GM18907 (cell line): ENCODE measurements around the gene XAB2.

ENCODE experiments used
- ATAC-seq: cut with Tn5 transposase; IDR thresholded peaks from one replicate; pipeline ENCODE4 v1.9.1; 2021; ENCODE audit warnings: mild to moderate bottlenecking, moderate library complexity; ENCODE audit not compliant: unreplicated experiment

Gene XAB2

DNA sequence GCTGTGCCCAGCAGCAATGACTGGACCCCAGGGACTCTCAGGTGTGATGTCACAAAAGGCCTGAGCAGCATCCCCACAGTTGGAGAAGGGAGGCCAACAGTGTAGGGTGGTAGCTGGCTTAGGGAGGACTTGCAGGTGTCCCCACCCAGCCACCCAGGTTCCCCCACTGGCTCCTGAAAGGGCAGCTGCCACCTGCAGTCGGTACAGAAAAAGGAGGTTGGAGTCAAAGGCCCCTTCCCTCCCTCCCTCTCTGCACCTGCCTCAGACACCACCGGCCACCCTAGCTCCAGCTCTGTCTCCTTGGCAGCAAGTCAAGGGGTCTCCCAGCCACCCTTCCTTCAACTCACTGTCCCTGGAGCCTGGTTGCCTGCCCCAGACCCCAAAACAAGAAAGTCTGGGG lies 4.4 kb upstream of the XAB2 start, which contains the start of gene PCP2:
TSS of gene PCP2 (minus strand) at position 22 of the 400 bp plus-strand sequence. CDS start 262 bp downstream, outside the sequence.
- no peak for ATAC-seq

DNA sequence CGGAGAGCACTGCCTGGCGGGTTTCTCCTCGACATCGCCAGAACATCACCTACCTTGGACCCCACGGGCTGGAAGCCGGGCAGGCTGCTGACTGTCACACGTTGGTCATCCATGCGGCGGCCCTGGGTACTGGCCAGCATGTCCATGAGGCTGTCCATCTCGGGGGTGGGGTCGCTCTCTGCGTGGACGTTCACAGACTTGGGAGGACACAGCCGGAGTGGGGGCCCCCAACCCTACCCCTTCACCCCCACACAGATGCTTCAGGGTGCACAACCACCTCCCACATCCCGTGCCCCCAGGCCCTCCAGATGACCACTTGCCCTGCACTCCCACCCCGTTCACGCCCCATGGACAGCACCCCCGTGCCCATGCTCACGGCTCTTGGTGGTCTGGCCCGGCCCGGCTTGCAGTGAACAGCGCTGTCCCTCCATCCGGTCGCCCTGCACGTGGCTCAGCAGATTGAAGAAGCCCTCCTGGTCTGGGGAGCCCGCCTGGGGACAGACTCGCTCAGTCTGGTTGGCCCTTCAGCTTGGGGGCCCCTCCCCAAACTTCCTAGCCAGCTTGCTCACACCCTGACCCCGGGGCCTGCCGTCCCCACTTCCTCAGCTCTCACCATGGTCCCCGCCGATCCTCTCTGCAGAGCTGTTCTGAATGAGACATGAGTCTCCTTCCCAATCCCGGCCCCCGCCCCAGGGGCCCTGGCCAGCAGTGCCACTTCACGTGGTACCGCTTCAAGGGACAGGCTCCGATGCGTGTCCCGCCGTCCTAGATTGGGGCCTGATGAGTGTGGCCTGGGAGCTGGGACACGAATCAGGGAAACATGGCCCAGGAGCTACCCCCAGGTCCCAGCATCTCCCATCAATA lies 3.2 kb upstream of the XAB2 start:
- no peak for ATAC-seq

DNA sequence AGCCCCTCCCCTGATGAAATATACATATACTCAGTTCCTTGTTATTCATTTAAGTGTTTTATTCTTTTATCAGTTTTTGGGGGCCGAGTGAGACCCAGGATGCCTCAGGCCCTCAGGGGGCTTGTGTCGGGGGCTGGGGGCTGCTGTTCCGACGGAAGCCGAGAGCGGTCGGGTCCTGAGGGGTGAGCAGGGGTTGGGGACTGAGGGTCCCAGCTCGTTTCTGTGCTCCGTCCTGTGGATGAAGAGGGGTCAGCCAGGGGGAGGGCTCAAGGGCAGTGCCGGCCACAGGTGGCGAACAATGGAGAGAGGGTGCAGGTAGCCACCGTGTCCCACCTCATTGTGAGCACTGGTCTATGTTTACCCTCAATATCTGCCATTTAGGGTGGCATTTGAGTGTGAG lies 2.2 kb upstream of the XAB2 start:
- ATAC-seq = no peak

DNA sequence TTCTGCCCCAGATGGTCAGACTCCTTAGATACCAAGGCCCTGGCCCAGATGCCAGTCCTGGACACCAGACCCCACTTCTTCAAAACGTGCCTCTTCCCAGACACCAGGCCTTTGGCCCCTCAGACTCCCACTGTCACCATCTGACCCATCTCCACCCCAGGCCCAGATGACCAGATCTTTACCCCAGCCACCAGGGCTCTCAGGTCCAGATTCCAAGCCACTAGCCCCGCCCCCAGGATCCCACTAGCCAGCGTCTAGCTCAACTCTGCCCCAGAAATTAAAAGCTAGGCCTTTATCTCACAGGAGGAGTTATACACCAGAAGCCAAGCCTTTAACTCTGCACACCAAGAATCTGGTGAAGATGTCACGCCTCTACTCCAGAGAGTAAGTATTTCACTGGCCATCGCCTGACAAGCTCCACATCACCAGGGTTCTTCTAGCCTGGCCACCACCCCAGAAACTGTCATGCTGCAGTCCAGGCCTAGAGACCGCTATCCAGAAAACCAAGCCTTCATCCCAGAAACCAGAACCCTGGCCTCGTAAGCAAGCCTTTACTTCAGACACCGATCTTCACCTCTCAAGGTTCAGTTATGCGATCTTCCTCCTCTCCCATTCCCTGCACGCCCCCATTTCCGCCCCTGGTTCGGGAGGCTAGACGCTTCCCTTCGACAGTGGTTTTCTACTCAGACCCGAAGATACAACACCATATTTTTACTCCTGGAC lies 595 bp downstream of the XAB2 start:
- ATAC-seq = no peak

DNA sequence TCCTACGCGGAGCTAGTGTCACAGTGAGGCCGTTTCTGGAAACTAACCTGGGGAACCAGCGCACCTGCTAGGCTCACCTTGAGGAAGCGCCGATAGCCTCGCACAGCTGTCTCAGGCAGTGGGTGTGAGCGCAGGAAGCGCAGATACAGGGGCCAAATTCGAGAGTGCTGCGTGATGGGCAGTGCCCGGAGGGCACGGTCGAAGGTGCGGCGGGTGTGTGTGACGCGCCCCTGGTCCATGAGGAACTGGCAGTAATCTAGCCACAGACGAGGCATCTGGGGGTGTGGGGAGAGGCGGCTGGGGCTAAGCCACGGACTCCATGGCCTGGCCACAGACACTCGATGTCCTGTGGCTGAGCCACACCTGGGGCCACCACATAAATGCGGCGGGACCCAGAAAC lies 2.2 kb downstream of the XAB2 start:
- no peak for ATAC-seq

- ATAC-seq = no peak
Observed at GRCh38 chr19:7625763-7626372, 3.5 kb downstream of the XAB2 start.

GRCh38 chr19:7624810-7625209 lies 4.5 kb downstream of the XAB2 start:
- ATAC-seq = no peak

- ATAC-seq = no peak
Observed at GRCh38 chr19:7623725-7624603, 5.4 kb downstream of the XAB2 start.

- ATAC-seq = no peak
Observed at GRCh38 chr19:7622933-7623685, 6.2 kb downstream of the XAB2 start.

- ATAC-seq = no peak
Observed at GRCh38 chr19:7620442-7621412, 8.6 kb downstream of the XAB2 start.

- ATAC-seq = no peak
Observed at GRCh38 chr19:7619671-7620441, 9.5 kb downstream of the XAB2 start.

GRCh38 chr19:7618771-7619510 lies 10.4 kb downstream of the XAB2 start:
- no peak for ATAC-seq

DNA sequence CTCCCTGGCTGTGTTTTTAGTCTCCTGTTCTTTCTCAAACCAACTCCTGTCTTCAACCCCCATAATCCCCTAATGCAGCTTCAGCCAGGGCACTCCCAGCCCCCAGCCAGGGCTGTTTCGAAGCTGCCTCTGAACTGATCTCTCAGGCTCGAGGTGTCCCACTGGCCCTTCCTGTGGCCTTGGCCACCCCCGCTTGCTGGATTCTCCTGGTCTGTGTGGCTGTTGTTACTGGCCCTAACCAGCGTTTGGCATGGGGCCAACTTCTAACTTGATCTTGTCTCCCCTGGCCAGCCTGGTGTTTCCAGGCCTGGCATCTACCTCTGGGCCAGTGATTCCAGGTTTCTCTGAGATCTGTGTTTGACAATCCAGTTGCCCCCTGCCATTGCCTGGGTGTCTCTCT lies 11.0 kb downstream of the XAB2 start:
- ATAC-seq = no peak

GRCh38 chr19:7617735-7618134 lies 11.6 kb downstream of the XAB2 start:
- no peak for ATAC-seq

DNA sequence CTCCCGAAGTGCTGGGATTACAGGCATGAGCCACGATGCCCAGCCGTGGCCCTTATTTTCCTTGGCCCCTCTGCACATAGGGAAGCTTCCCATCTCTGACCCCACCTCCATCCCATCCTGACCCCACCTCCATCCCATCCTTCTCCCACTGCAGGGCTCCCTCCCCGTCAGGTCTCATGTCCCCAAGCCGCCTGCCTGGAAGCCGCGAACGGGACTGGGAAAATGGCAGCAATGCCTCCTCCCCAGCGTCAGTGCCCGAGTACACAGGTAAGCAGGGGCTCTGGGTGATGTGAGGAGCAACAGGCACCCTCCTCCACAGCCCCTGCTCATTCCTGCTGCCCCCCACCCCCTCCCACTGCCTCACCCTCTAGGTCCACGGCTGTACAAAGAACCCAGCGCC lies 12.2 kb downstream of the XAB2 start:
- ATAC-seq = no peak

GRCh38 chr19:7614859-7615741 lies 14.2 kb downstream of the XAB2 start:
- ATAC-seq = no peak
